WTC11 (cell line): ENCODE data around the gene C19orf25. TPM values are rescaled to one million over a fixed set of nuclear protein-coding genes. Genes with fewer than 3 reads are reported as not detected.

Experiments used
- ATAC-seq: fragments of 200-7000 bp; cut with Tn5 transposase; 2 replicates; pipeline ENCODE4 v1.10.0; 2021; ENCODE audit warnings: mild to moderate bottlenecking, moderate library complexity
- CTCF ChIA-PET: fragments of 300-600 bp; sonication (Branson Sonifier 250); formaldehyde crosslinking; loops from one replicate; lab custom pipeline; 2021; ENCODE audit warnings: antibody characterized with exemption; lab: Charles Lee
- POLR2A ChIA-PET: fragments of 350-600 bp; sonication (Branson Sonifier 250); formaldehyde crosslinking; loops from one replicate; lab custom pipeline; 2021; ENCODE audit warnings: antibody characterized with exemption; lab: Charles Lee
- DNase-seq: peaks from one replicate; pipeline ENCODE4 v3.0.0; 2021; ENCODE audit warnings: low spot score
- H3K27ac Mint-ChIP-seq: 2 replicates; pipeline ENCODE4 v1.8.0; 2021; ENCODE audit warnings: mixed read lengths
- H3K27me3 Mint-ChIP-seq: 2 replicates; pipeline ENCODE4 v1.8.0; 2021; ENCODE audit warnings: low read depth, mild to moderate bottlenecking, moderate library complexity, mixed read lengths
- H3K36me3 Mint-ChIP-seq: 2 replicates; pipeline ENCODE4 v1.8.0; 2021; ENCODE audit warnings: mixed read lengths
- H3K4me1 Mint-ChIP-seq: 2 replicates; pipeline ENCODE4 v1.8.0; 2022; ENCODE audit warnings: mixed read lengths
- H3K4me3 Mint-ChIP-seq: 2 replicates; pipeline ENCODE4 v1.8.0; 2021; ENCODE audit warnings: mild to moderate bottlenecking, moderate library complexity, mixed read lengths
- H3K9me3 Mint-ChIP-seq: 2 replicates; pipeline ENCODE4 v1.8.0; 2021; ENCODE audit warnings: mixed read lengths
- ATF1 ChIP-seq: sonication (generic); formaldehyde crosslinking; IDR thresholded peaks from 2 replicates; pipeline ENCODE4 v1.8.1; 2023; ENCODE audit warnings: mild to moderate bottlenecking, moderate library complexity, missing genetic modification reagents
- CREB1 ChIP-seq: sonication (generic); formaldehyde crosslinking; IDR thresholded peaks from 2 replicates; pipeline ENCODE4 v1.8.0; 2023; ENCODE audit warnings: mild to moderate bottlenecking, missing genetic modification reagents
- FOXK1 ChIP-seq: sonication (generic); formaldehyde crosslinking; IDR thresholded peaks from 2 replicates; pipeline ENCODE4 v1.8.0; 2022; ENCODE audit warnings: mild to moderate bottlenecking, moderate library complexity, missing genetic modification reagents
- FOXP1 ChIP-seq: sonication (generic); formaldehyde crosslinking; IDR thresholded peaks from 2 replicates; pipeline ENCODE4 v1.8.0; 2022; ENCODE audit warnings: missing genetic modification reagents, mild to moderate bottlenecking, moderate library complexity, borderline replicate concordance
- GRHL2 ChIP-seq: fragments of 250-450 bp; sonication (Bioruptor Pico); IDR thresholded peaks from 2 replicates; pipeline ENCODE4 v1.8.0; 2022; ENCODE audit warnings: mild to moderate bottlenecking, moderate library complexity; ENCODE audit not compliant: insufficient replicate concordance, severe bottlenecking
- GTF2I ChIP-seq: fragments of 250-450 bp; sonication (Bioruptor Pico); conservative IDR thresholded peaks from 2 replicates; pipeline ENCODE4 v1.4.0; 2021; ENCODE audit warnings: mild to moderate bottlenecking
- JAZF1 ChIP-seq: fragments of 250-450 bp; sonication (Bioruptor Pico); IDR thresholded peaks from 2 replicates; pipeline ENCODE4 v1.9.0; 2021; ENCODE audit warnings: moderate library complexity, mild to moderate bottlenecking, inconsistent platforms
- KAT7 ChIP-seq: sonication (generic); formaldehyde crosslinking; IDR thresholded peaks from 2 replicates; pipeline ENCODE4 v1.8.1; 2023; ENCODE audit warnings: missing genetic modification reagents, mild to moderate bottlenecking, borderline replicate concordance
- NFE2L1 ChIP-seq: sonication (generic); formaldehyde crosslinking; IDR thresholded peaks from 2 replicates; pipeline ENCODE4 v1.8.1; 2023; ENCODE audit warnings: missing genetic modification reagents
- OVOL2 ChIP-seq: fragments of 250-450 bp; sonication (Bioruptor Pico); IDR thresholded peaks from 2 replicates; pipeline ENCODE4 v1.9.0; 2021; ENCODE audit warnings: mild to moderate bottlenecking, borderline replicate concordance
- PRRX2 ChIP-seq: fragments of 250-450 bp; sonication (Bioruptor Pico); IDR thresholded peaks from 2 replicates; pipeline ENCODE4 v1.8.0; 2021; ENCODE audit warnings: mild to moderate bottlenecking
- RORB ChIP-seq: fragments of 250-450 bp; sonication (Bioruptor Pico); IDR thresholded peaks from 2 replicates; pipeline ENCODE4 v1.9.0; 2021; ENCODE audit warnings: mild to moderate bottlenecking
- SOX15 ChIP-seq: fragments of 250-450 bp; sonication (Bioruptor Pico); IDR thresholded peaks from 2 replicates; pipeline ENCODE4 v1.9.0; 2021; ENCODE audit warnings: mild to moderate bottlenecking
- SP1 ChIP-seq: sonication (generic); formaldehyde crosslinking; conservative IDR thresholded peaks from 2 replicates; pipeline ENCODE4 v1.8.1; 2022; ENCODE audit warnings: missing genetic modification reagents
- TCF7 ChIP-seq: sonication (generic); formaldehyde crosslinking; IDR thresholded peaks from 2 replicates; pipeline ENCODE4 v1.8.0; 2022; ENCODE audit warnings: mild to moderate bottlenecking, low read depth, missing genetic modification reagents, moderate library complexity
- ZNF121 ChIP-seq: sonication (generic); formaldehyde crosslinking; IDR thresholded peaks from 2 replicates; pipeline ENCODE4 v1.8.0; 2023; ENCODE audit warnings: missing genetic modification reagents
- ZNF416 ChIP-seq: fragments of 250-450 bp; sonication (Bioruptor Pico); IDR thresholded peaks from 2 replicates; pipeline ENCODE4 v1.9.0; 2021; ENCODE audit warnings: mild to moderate bottlenecking, inconsistent platforms
- total RNA-seq: library from RNA; stranded (reverse); gene quantifications from 3 replicates; pipeline ENCODE4 v1.2.3, GENCODE V29; 2021
- TF ChIP-seq, protein P1 (sequence below): sonication (generic); formaldehyde crosslinking; IDR thresholded peaks from 2 replicates; pipeline ENCODE4 v1.8.0; 2022; ENCODE audit warnings: missing genetic modification reagents
- TF ChIP-seq, protein P2 (sequence below): fragments of 250-450 bp; sonication (Bioruptor Pico); IDR thresholded peaks from 2 replicates; pipeline ENCODE4 v2.1.2; 2022; ENCODE audit warnings: mild to moderate bottlenecking, moderate library complexity
- TF ChIP-seq, protein P3 (sequence below): sonication (generic); formaldehyde crosslinking; IDR thresholded peaks from 2 replicates; pipeline ENCODE4 v1.8.1; 2022; ENCODE audit warnings: low read depth, mild to moderate bottlenecking, moderate library complexity, missing genetic modification reagents, borderline replicate concordance
- TF ChIP-seq, protein P4 (sequence below): sonication (generic); formaldehyde crosslinking; IDR thresholded peaks from 2 replicates; pipeline ENCODE4 v1.8.1; 2023; ENCODE audit warnings: mild to moderate bottlenecking, missing genetic modification reagents, moderate library complexity
- TF ChIP-seq, protein P5 (sequence below): sonication (generic); formaldehyde crosslinking; IDR thresholded peaks from 2 replicates; pipeline ENCODE4 v1.8.0; 2022; ENCODE audit warnings: mild to moderate bottlenecking, missing genetic modification reagents
- TF ChIP-seq, protein P6 (sequence below): sonication (generic); formaldehyde crosslinking; IDR thresholded peaks from 2 replicates; pipeline ENCODE4 v1.8.1; 2022; ENCODE audit warnings: low read depth, missing genetic modification reagents, borderline replicate concordance
- TF ChIP-seq, protein P7 (sequence below): sonication (generic); formaldehyde crosslinking; IDR thresholded peaks from 2 replicates; pipeline ENCODE4 v1.8.0; 2023; ENCODE audit warnings: missing genetic modification reagents
- TF ChIP-seq, protein P8 (sequence below): sonication (generic); formaldehyde crosslinking; IDR thresholded peaks from 2 replicates; pipeline ENCODE4 v1.8.1; 2023; ENCODE audit warnings: mild to moderate bottlenecking, missing genetic modification reagents, moderate library complexity
- TF ChIP-seq, protein P9 (sequence below): sonication (generic); formaldehyde crosslinking; IDR thresholded peaks from 2 replicates; pipeline ENCODE4 v1.8.0; 2022; ENCODE audit warnings: mild to moderate bottlenecking, missing genetic modification reagents

Gene C19orf25
- total RNA-seq, 1 experiment from 2014 or later: 65.7 TPM

DNA sequence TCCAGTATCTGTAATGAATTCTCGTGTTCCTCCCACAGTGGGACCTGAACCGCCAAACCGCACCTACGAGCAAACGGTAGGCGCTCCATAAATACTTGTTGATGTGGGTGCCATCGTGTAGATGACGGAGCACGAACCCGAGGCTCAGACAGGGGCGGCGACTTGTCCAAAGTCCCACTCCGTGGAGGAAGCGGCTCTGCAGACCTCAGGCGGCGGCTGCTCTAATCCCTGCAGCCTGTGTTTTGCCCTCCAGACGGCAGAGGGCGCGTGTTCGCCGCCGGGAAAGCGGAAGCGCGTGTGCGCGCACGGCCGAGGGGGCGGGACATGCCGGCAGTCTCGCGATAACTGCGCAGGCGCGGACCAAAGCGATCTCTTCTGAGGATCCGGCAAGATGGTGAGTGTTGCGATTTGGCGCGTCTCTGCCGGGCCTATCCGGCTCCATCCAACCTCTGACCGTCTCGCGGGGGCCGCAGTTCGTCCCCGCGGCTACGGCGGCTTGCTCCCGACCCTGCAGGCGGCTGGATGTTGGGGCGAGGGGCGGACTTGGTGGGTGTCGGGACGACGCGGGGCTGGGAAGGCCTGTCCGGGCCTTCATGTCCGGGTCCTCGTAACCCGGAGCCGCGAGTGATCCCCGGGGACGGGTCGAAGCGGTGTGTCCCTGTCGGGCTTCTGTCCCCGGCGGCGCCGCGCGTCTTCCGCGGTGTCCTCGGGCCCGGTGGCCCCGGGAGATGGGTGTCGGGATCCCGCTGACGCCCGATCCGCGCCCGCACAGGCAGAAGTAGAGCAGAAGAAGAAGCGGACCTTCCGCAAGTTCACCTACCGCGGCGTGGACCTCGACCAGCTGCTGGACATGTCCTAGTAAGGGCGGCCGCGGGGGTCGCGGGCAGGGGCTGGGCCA is 40.7 kb downstream of the C19orf25 start, which contains the start of gene RPS15:
TSS of gene RPS15 (plus strand) at position 362 of the 898 bp plus-strand sequence. CDS start at position 392, 30 bp downstream.
- ChIA-PET CTCF (interaction anchor here (1.9 kb wide), 1 partner anchor 28 kb away, joined by 6 read pairs; no protein-coding TSS in a partner anchor), POLR2A (no interaction called here)
- H3K27me3 Mint-ChIP-seq: no peaks in the 10 kb centered on the region
- H3K4me3 Mint-ChIP-seq: peak within 1 kb of the TSS; percentile 97
- DNase-seq: peak; percentile 95
- peaks cover 21% of the 10 kb centered on the region for H3K4me1 Mint-ChIP-seq
- H3K27ac Mint-ChIP-seq: peak within 1 kb of the TSS; percentile 99
- ATAC-seq: peak; percentile 83
- H3K9me3 Mint-ChIP-seq: no peaks in the 10 kb centered on the region
- H3K36me3 Mint-ChIP-seq: peaks cover 44% of the 10 kb centered on the region
- TF ChIP-seq ZNF416 (CRISPR knock-in tag) (no peak; the same call in 1 of the 2 replicates), RORB (CRISPR knock-in tag) (no peak), PRRX2 (CRISPR knock-in tag) (no peak), CREB1 (CRISPR knock-in tag) (no peak), GRHL2 (CRISPR knock-in tag) (no peak), ATF1 (CRISPR knock-in tag) (no peak), NFE2L1 (CRISPR knock-in tag) (no peak), FOXK1 (CRISPR knock-in tag) (peak; percentile 88), TCF7 (CRISPR knock-in tag) (no peak), JAZF1 (CRISPR knock-in tag) (no peak), FOXP1 (CRISPR knock-in tag) (peak; percentile 88; the same call in 1 of the 2 replicates), GTF2I (CRISPR knock-in tag) (no peak), OVOL2 (no peak), SP1 (CRISPR knock-in tag) (peak; percentile 97), KAT7 (CRISPR knock-in tag) (peak; percentile 69; the same call in 1 of the 2 replicates), SOX15 (no peak), ZNF121 (CRISPR knock-in tag) (no peak)
- TF ChIP-seq, protein P1, sequence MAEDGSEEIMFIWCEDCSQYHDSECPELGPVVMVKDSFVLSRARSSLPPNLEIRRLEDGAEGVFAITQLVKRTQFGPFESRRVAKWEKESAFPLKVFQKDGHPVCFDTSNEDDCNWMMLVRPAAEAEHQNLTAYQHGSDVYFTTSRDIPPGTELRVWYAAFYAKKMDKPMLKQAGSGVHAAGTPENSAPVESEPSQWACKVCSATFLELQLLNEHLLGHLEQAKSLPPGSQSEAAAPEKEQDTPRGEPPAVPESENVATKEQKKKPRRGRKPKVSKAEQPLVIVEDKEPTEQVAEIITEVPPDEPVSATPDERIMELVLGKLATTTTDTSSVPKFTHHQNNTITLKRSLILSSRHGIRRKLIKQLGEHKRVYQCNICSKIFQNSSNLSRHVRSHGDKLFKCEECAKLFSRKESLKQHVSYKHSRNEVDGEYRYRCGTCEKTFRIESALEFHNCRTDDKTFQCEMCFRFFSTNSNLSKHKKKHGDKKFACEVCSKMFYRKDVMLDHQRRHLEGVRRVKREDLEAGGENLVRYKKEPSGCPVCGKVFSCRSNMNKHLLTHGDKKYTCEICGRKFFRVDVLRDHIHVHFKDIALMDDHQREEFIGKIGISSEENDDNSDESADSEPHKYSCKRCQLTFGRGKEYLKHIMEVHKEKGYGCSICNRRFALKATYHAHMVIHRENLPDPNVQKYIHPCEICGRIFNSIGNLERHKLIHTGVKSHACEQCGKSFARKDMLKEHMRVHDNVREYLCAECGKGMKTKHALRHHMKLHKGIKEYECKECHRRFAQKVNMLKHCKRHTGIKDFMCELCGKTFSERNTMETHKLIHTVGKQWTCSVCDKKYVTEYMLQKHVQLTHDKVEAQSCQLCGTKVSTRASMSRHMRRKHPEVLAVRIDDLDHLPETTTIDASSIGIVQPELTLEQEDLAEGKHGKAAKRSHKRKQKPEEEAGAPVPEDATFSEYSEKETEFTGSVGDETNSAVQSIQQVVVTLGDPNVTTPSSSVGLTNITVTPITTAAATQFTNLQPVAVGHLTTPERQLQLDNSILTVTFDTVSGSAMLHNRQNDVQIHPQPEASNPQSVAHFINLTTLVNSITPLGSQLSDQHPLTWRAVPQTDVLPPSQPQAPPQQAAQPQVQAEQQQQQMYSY: no peak
- TF ChIP-seq, protein P2, sequence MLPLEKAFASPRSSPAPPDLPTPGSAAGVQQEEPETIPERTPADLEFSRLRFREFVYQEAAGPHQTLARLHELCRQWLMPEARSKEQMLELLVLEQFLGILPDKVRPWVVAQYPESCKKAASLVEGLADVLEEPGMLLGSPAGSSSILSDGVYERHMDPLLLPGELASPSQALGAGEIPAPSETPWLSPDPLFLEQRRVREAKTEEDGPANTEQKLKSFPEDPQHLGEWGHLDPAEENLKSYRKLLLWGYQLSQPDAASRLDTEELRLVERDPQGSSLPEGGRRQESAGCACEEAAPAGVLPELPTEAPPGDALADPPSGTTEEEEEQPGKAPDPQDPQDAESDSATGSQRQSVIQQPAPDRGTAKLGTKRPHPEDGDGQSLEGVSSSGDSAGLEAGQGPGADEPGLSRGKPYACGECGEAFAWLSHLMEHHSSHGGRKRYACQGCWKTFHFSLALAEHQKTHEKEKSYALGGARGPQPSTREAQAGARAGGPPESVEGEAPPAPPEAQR: no peak
- TF ChIP-seq, protein P3, sequence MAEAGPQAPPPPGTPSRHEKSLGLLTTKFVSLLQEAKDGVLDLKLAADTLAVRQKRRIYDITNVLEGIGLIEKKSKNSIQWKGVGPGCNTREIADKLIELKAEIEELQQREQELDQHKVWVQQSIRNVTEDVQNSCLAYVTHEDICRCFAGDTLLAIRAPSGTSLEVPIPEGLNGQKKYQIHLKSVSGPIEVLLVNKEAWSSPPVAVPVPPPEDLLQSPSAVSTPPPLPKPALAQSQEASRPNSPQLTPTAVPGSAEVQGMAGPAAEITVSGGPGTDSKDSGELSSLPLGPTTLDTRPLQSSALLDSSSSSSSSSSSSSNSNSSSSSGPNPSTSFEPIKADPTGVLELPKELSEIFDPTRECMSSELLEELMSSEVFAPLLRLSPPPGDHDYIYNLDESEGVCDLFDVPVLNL: no peak
- TF ChIP-seq, protein P4, sequence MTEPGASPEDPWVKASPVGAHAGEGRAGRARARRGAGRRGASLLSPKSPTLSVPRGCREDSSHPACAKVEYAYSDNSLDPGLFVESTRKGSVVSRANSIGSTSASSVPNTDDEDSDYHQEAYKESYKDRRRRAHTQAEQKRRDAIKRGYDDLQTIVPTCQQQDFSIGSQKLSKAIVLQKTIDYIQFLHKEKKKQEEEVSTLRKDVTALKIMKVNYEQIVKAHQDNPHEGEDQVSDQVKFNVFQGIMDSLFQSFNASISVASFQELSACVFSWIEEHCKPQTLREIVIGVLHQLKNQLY (CRISPR knock-in tag): no peak
- TF ChIP-seq, protein P5, sequence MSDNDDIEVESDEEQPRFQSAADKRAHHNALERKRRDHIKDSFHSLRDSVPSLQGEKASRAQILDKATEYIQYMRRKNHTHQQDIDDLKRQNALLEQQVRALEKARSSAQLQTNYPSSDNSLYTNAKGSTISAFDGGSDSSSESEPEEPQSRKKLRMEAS (CRISPR knock-in tag): peak; percentile 94
- TF ChIP-seq, protein P6, sequence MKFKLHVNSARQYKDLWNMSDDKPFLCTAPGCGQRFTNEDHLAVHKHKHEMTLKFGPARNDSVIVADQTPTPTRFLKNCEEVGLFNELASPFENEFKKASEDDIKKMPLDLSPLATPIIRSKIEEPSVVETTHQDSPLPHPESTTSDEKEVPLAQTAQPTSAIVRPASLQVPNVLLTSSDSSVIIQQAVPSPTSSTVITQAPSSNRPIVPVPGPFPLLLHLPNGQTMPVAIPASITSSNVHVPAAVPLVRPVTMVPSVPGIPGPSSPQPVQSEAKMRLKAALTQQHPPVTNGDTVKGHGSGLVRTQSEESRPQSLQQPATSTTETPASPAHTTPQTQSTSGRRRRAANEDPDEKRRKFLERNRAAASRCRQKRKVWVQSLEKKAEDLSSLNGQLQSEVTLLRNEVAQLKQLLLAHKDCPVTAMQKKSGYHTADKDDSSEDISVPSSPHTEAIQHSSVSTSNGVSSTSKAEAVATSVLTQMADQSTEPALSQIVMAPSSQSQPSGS: no peak; the same call in 1 of the 2 replicates
- TF ChIP-seq, protein P7, sequence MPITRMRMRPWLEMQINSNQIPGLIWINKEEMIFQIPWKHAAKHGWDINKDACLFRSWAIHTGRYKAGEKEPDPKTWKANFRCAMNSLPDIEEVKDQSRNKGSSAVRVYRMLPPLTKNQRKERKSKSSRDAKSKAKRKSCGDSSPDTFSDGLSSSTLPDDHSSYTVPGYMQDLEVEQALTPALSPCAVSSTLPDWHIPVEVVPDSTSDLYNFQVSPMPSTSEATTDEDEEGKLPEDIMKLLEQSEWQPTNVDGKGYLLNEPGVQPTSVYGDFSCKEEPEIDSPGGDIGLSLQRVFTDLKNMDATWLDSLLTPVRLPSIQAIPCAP (CRISPR knock-in tag): peak; percentile 90
- TF ChIP-seq, protein P8, sequence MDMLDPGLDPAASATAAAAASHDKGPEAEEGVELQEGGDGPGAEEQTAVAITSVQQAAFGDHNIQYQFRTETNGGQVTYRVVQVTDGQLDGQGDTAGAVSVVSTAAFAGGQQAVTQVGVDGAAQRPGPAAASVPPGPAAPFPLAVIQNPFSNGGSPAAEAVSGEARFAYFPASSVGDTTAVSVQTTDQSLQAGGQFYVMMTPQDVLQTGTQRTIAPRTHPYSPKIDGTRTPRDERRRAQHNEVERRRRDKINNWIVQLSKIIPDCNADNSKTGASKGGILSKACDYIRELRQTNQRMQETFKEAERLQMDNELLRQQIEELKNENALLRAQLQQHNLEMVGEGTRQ (CRISPR knock-in tag): peak; percentile 69
- TF ChIP-seq, protein P9, sequence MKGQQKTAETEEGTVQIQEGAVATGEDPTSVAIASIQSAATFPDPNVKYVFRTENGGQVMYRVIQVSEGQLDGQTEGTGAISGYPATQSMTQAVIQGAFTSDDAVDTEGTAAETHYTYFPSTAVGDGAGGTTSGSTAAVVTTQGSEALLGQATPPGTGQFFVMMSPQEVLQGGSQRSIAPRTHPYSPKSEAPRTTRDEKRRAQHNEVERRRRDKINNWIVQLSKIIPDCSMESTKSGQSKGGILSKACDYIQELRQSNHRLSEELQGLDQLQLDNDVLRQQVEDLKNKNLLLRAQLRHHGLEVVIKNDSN (CRISPR knock-in tag): peak; percentile 78
